Gastroesophageal sphincter (tissue), 4 donors: ENCODE data around the gene RAMP1. TPM values are rescaled to one million over a fixed set of nuclear protein-coding genes. Genes with fewer than 3 reads are reported as not detected.

Experiments used
- ATAC-seq: fragments of 150-250 bp; one replicate; pipeline ENCODE4 v1.9.1; 2016; ENCODE audit warnings: mild to moderate bottlenecking, moderate library complexity
- H3K27ac ChIP-seq, 4 donors: fragments of 200-600 bp; sonication (generic) in 3 of 4; 1 replicate in 3 of 4; 2 replicates in 1 of 4; pipeline ENCODE4 v1.5.1; 2016 to 2019
- H3K27me3 ChIP-seq: fragments of 200-600 bp; sonication (generic); one replicate; pipeline ENCODE4 v1.5.1; 2019
- H3K36me3 ChIP-seq, 2 donors: fragments of 200-600 bp; sonication (generic); one replicate each; pipeline ENCODE4 v1.5.1; 2019; ENCODE audit warnings: control low read depth in 1 of 2
- H3K4me1 ChIP-seq, 3 donors: fragments of 200-600 bp; sonication (generic); 1 replicate in 2 of 3; 2 replicates in 1 of 3; pipeline ENCODE4 v1.5.1; 2016 to 2019; ENCODE audit warnings: control low read depth in 2 of 3
- H3K4me3 ChIP-seq, 2 donors: fragments of 200-600 bp; sonication (generic); one replicate each; pipeline ENCODE4 v1.5.1; 2019; ENCODE audit warnings: mild to moderate bottlenecking in 1 of 2, moderate library complexity in 1 of 2
- H3K9me3 ChIP-seq, 3 donors: fragments of 200-600 bp; sonication (generic); one replicate each; pipeline ENCODE4 v1.5.1; 2017 to 2019; ENCODE audit warnings: control low read depth in 2 of 3
- EP300 ChIP-seq: sonication (generic); formaldehyde crosslinking; IDR thresholded peaks from one replicate; pipeline ENCODE4 v1.6.1; 2017; ENCODE audit warnings: antibody characterized with exemption, mild to moderate bottlenecking
- POLR2A ChIP-seq, 2 donors: fragments of 450-650 bp; IDR thresholded peaks; one replicate each; pipeline ENCODE4 v1.6.1; 2017; ENCODE audit warnings: antibody characterized with exemption in 2 of 2, mild to moderate bottlenecking in 2 of 2, moderate library complexity in 1 of 2
- POLR2AphosphoS5 ChIP-seq: sonication (generic); formaldehyde crosslinking; IDR thresholded peaks from one replicate; pipeline ENCODE4 v1.6.1; 2017; ENCODE audit warnings: antibody characterized with exemption
- WGBS, 2 donors: methylation state at CpG; one replicate each; pipeline ENCODE4 v1.1.5; 2018; ENCODE audit warnings: low coverage in 1 of 2; 5-methylcytosine and 5-hydroxymethylcytosine counted together
- total RNA-seq, 4 donors: library from RNA; depleted of rRNA; stranded (reverse); fragments of >200 nt; gene quantifications; one replicate each; pipeline ENCODE4 v1.1.0, GENCODE V29; 2016
- TF ChIP-seq, protein P1 (sequence below), 4 experiments: fragments of 200-600 bp in 2 of 4; fragments of 450-650 bp in 2 of 4; sonication (generic) in 1 of 4; IDR thresholded peaks; one replicate each; pipeline ENCODE4 v1.5.1; 2017 to 2019; ENCODE audit warnings: antibody characterized with exemption in 4 of 4, mild to moderate bottlenecking in 2 of 4, moderate library complexity in 2 of 4

The RAMP1 gene
- total RNA-seq, 4 donors from 2014 or later: 213 to 355 (median 286) TPM

- 53 to 75% methylated on average over 3 to 4 of the region's 8 CpGs for WGBS, 2 donors
- H3K27ac ChIP-seq: peak overlapping the region in 2 of 4 donors; percentile 95 to 97
- H3K36me3 ChIP-seq: no peaks in the 10 kb centered on the region
- H3K27me3 ChIP-seq: peaks cover 12% of the 10 kb centered on the region
- no peak overlapping the region for H3K4me3 ChIP-seq
- ATAC-seq: no peak
- H3K4me1 ChIP-seq: peaks cover 3 to 47% (median 14%) of the 10 kb centered on the region in 3 donors
- no peaks in the 10 kb centered on the region for H3K9me3 ChIP-seq
- TF ChIP-seq POLR2AphosphoS5: no peak
- TF ChIP-seq, protein P1, sequence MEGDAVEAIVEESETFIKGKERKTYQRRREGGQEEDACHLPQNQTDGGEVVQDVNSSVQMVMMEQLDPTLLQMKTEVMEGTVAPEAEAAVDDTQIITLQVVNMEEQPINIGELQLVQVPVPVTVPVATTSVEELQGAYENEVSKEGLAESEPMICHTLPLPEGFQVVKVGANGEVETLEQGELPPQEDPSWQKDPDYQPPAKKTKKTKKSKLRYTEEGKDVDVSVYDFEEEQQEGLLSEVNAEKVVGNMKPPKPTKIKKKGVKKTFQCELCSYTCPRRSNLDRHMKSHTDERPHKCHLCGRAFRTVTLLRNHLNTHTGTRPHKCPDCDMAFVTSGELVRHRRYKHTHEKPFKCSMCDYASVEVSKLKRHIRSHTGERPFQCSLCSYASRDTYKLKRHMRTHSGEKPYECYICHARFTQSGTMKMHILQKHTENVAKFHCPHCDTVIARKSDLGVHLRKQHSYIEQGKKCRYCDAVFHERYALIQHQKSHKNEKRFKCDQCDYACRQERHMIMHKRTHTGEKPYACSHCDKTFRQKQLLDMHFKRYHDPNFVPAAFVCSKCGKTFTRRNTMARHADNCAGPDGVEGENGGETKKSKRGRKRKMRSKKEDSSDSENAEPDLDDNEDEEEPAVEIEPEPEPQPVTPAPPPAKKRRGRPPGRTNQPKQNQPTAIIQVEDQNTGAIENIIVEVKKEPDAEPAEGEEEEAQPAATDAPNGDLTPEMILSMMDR (IDR thresholded peaks at IDR 0.05): no peak
- TF ChIP-seq EP300: no peak
- TF ChIP-seq POLR2A (IDR thresholded peaks at IDR 0.05): no peak
Observed at GRCh38 chr2:237857791-237858190, 1.6 kb upstream of the RAMP1 start.

- ATAC-seq: peak; percentile 70
- peak overlapping the region; percentile 65 to 75 for H3K4me3 ChIP-seq
- 23 to 29% methylated on average over 5 to 6 of the region's 14 CpGs for WGBS, 2 donors
- TF ChIP-seq, protein P1 (IDR thresholded peaks at IDR 0.05): peak in 3 of 4 experiments; percentile 89 to 92 (median 89)
- no peak for TF ChIP-seq EP300
- no peak for TF ChIP-seq POLR2A (IDR thresholded peaks at IDR 0.05)
- peak; percentile 47 for TF ChIP-seq POLR2AphosphoS5
- no peaks in the 10 kb centered on the region for H3K9me3 ChIP-seq
- no peaks in the 10 kb centered on the region for H3K36me3 ChIP-seq
- H3K27ac ChIP-seq: peak overlapping the region; percentile 90 to 97 (median 96)
- peaks cover 3 to 54% (median 19%) of the 10 kb centered on the region in 3 donors for H3K4me1 ChIP-seq
- peaks cover 12% of the 10 kb centered on the region for H3K27me3 ChIP-seq
Observed at GRCh38 chr2:237858294-237859081, 935 bp upstream of the RAMP1 start.

- Histone ChIP-seq H3K4me1 (peaks cover 3 to 60% (median 24%) of the 10 kb centered on the region in 3 donors), H3K27ac (peak overlapping the region; percentile 90 to 97 (median 96)), H3K4me3 (peak overlapping the region; percentile 65 to 75), H3K36me3 (no peaks in the 10 kb centered on the region), H3K27me3 (peaks cover 12% of the 10 kb centered on the region), H3K9me3 (no peaks in the 10 kb centered on the region)
- TF ChIP-seq POLR2AphosphoS5 (no peak), POLR2A (IDR thresholded peaks at IDR 0.05) (no peak), EP300 (no peak)
- TF ChIP-seq, protein P1 (IDR thresholded peaks at IDR 0.05): no peak
- peak; percentile 2 for ATAC-seq
- 10% methylated on average over 2 of the region's 15 CpGs; no CpG with 5 or more reads in 1 of the 2 donors for WGBS, 2 donors
Observed at GRCh38 chr2:237859082-237859433, 365 bp upstream of the RAMP1 start.

DNA sequence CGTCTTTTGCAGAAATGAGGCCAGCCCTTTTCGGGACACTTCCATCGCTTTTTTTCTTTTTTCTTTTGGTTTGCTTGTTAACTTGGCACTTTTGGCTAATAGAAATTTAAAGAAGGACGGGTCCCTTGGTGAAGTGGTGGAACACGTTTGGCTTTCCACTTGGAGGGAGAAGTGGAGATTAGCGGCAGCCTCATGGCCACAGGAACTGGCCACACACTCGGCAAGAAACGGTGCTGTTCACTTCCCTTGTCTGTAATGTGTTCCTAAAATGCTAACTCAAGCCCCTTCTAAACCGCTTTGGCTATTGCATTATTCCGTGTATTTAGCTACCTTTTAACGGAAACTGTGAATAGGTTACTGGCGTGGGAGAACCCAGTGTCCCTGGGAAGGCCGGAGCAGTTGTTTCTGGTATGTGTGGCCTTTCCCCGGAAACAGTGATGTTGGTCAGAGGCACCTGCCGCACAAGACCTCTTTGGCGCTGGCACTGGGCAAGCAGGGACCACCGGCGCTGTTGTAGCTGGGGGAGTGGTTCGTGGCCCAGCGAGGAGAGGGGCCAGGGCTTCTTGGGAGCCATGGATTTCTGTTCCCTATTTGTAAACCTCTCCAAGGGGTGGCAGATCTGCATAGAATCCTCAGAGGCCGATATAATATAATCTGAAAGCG lies 981 bp downstream of the RAMP1 start:
- H3K9me3 ChIP-seq: no peaks in the 10 kb centered on the region
- no peaks in the 10 kb centered on the region for H3K36me3 ChIP-seq
- TF ChIP-seq POLR2AphosphoS5 (peak; percentile 65), EP300 (no peak)
- H3K4me3 ChIP-seq: peak overlapping the region; percentile 65 to 75
- ATAC-seq: no peak
- peaks cover 12% of the 10 kb centered on the region for H3K27me3 ChIP-seq
- H3K27ac ChIP-seq: peak overlapping the region; percentile 90 to 97 (median 96)
- H3K4me1 ChIP-seq: peaks cover 7 to 74% (median 34%) of the 10 kb centered on the region in 3 donors
- WGBS, 2 donors: 16 to 29% methylated on average over 10 to 11 of the region's 22 CpGs

GRCh38 chr2:237861875-237862527 lies 2.6 kb downstream of the RAMP1 start:
- peak overlapping the region; percentile 90 to 97 (median 96) for H3K27ac ChIP-seq
- TF ChIP-seq POLR2AphosphoS5: peak; percentile 56
- no peak for TF ChIP-seq EP300
- H3K9me3 ChIP-seq: no peaks in the 10 kb centered on the region
- peaks cover 10 to 89% (median 40%) of the 10 kb centered on the region in 3 donors for H3K4me1 ChIP-seq
- peaks cover 12% of the 10 kb centered on the region for H3K27me3 ChIP-seq
- H3K4me3 ChIP-seq: peak overlapping the region in 1 of 2 donors; percentile 75
- no peaks in the 10 kb centered on the region for H3K36me3 ChIP-seq
- 68 to 75% methylated on average over 7 to 11 of the region's 11 CpGs for WGBS, 2 donors
- no peak for ATAC-seq
